ENCODE results near the gene ACHE. TPM values are rescaled to one million over a fixed set of nuclear protein-coding genes. Genes with fewer than 3 reads are reported as not detected.

The ACHE gene
- total and polyA plus RNA-seq, 2 of the 13 experiments (the other 11 are each of a cell fraction or from before 2014, with no cell fraction given) = 0.18 to 0.40 TPM

GRCh38 chr7:100863406-100863950 is 32.2 kb downstream of the ACHE start (continued):
- TF ChIP-seq SNAPC4 (CRISPR knock-in tag; IDR thresholded peaks at IDR 0.05) (no peak), THAP8 (CRISPR knock-in tag; IDR thresholded peaks at IDR 0.05; ENCODE audit: borderline replicate concordance) (no peak), ZBTB37 (CRISPR knock-in tag; IDR thresholded peaks at IDR 0.05) (no peak), KDM6A (CRISPR knock-in tag; IDR thresholded peaks at IDR 0.05; ENCODE audit: low read depth) (no peak), SALL1 (CRISPR knock-in tag; IDR thresholded peaks at IDR 0.05) (0 out of 2 replicates have a peak, but pooled peaks have one; percentile 20), EED (CRISPR knock-in tag; IDR thresholded peaks at IDR 0.05) (no peak), ZZZ3 (CRISPR knock-in tag; IDR thresholded peaks at IDR 0.05; ENCODE audit: borderline replicate concordance) (no peak)

Data from HepG2 (cell line).